PC-3 (cell line): ENCODE results near the gene SAMD8.

ENCODE experiments used
- CTCF ChIP-seq: fragments of 300-600 bp; sonication (generic); conservative IDR thresholded peaks from 2 replicates; pipeline ENCODE4 v1.5.1; 2017; ENCODE audit warnings: antibody characterized with exemption, low read depth, mild to moderate bottlenecking, low read length
- EZH2 ChIP-seq: fragments of 300-600 bp; sonication (generic); IDR thresholded peaks from one replicate; pipeline ENCODE4 v1.6.1; 2017; ENCODE audit warnings: antibody characterized with exemption, mild to moderate bottlenecking, low read length; ENCODE audit not compliant: unreplicated experiment
- EZH2phosphoT487 ChIP-seq: fragments of 300-600 bp; sonication (generic); IDR thresholded peaks from 2 replicates; pipeline ENCODE4 v1.6.1; 2018; ENCODE audit warnings: mild to moderate bottlenecking, antibody characterized with exemption, low read length, borderline replicate concordance

GRCh38 chr10:75212343-75212742, 100.9 kb downstream of the SAMD8 start:
- TF ChIP-seq CTCF, result no peak
- no peak for TF ChIP-seq EZH2phosphoT487
- no peak for TF ChIP-seq EZH2
